GM19025 (cell line): ENCODE measurements around the gene ZNF653.
"Not testable (repeated sequence)": the region's sequence is repeated elsewhere in the genome, so short reads cannot be mapped to it uniquely, and the experiment has no call there.

Experiments used
- ATAC-seq: cut with Tn5 transposase; IDR thresholded peaks from one replicate; pipeline ENCODE4 v1.9.1; 2021; ENCODE audit warnings: mild to moderate bottlenecking, low read depth, moderate library complexity; ENCODE audit not compliant: unreplicated experiment

The ZNF653 gene

DNA sequence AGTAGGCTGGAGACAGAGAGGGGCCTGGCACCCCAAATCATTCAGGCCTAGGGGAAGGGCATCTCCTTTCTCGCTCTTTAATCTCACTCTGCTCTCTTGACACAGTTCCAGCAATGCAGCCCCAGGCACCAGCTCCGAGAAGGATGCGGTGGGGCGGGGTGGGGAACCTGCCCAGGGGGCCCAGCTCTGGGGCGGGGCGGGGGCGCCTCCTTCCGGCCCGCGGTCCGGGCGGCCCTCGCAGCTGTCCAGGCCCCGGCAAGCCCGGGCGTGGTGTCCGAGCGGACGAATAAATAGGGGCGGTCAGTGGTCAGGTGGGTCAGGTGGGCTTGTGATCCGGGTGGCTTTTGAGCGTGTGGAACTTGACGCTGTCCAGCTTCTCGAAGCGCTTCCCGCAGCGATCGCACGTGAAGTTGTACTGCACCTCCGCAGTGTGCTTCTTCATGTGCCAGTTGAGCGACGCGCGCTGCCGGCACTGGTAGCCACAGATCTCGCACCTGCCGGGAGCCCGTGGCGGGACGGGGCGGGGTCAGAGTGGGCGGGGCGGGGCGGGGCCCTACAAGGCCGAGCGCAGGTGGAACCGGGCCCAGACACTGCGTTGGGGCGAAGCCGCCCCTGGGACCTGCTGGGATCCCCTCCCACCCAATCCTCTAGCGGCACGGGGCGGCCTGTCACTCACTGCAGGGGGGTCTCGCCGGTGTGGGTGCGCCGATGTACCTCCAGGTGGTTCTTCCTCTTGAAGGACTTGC lies 22.1 kb downstream of the ZNF653 start:
- ATAC-seq: no peak

- peak; percentile 63 for ATAC-seq
Observed at GRCh38 chr19:11482384-11483050, 23.1 kb downstream of the ZNF653 start.

DNA sequence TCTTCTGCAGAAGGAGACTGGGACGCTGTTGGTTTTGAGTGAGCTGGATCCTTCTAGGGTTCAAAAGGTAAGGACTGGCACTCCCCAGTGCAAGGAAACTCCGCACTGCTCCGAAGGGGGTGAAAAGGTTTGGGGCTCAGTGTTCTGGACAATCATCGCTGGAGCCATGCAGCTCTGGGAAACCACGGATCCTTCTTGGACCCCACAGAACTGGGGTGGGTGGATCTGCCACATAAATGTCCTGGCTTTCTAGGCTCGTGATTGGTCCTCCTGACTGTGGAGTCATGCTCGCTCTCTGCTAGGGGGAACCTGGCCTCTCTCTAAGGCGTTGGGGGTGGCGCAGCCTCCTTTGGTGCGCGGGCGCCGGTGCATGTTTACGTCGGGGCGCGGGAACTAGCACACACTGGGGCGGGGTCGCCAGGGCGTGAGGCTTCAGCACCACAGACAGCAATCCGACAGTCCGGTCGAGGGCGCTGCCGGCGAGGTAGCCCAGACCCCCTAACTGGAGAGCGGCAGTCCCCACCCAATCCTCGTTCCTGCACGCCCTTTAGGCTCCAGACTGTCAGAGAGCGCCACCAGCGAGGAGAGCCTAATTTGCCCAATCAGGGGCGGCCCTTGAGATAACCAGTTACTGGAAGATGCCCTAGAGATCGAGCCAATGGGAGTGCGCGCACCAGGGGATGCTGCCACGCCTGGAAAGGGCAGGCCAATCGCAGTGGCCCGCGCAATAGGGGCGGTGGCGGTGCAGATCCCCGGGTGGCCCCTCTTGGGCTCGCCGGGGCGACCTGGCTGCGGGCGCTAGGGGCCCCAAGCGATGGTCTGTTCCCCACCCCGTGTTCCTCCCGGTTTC lies 23.9 kb downstream of the ZNF653 start:
- peak; percentile 53 for ATAC-seq

- no peak for ATAC-seq
Observed at GRCh38 chr19:11480715-11481533, 24.7 kb downstream of the ZNF653 start, which contains the start of gene ELAVL3. Gene ELAVL3 (minus strand): TSS chr19:11481046. CDS start chr19:11480608, 438 bp downstream.

- no peak for ATAC-seq
Observed at GRCh38 chr19:11479898-11480714, 25.5 kb downstream of the ZNF653 start.

GRCh38 chr19:11479090-11479897 lies 26.3 kb downstream of the ZNF653 start:
- no peak for ATAC-seq

- ATAC-seq: no peak
Observed at GRCh38 chr19:11478167-11479089, 27.2 kb downstream of the ZNF653 start.

DNA sequence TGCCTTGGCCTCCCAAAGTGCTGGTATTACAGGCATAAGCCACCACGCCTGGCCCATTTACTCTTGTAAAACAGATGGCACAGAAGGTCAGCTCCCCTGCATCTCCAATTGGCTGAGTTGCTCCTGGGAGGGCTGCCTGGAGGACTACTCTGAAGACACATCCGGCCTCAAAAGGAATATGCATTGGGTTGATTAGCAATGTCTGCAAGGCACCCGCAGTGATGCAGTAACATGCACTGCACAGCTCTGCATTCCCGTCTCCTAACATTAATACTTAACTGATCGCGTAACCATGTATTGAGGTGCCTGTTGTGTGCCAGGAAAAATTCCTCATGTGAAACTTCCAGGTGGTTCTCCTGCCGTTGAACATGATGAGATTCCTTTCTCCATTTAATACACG lies 29.8 kb downstream of the ZNF653 start:
- no peak for ATAC-seq

DNA sequence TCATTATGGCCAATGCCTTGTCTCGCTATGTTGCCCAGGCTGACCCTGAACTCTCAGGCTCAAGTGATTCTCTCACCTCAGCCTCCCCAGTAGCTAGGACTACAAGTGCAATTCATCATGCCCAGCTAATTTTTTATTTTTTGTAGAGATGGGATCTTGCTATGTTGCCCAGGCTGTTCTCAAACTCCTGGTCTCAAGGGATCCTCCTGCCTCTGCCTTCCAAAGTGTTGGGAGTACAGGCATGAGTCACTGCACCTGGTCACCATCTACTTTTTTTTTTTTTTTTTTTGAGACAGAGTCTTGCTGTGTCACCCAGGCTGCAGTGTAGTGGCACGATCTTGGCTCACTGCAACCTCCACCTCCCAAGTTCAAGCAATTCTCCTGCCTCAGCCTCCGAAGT lies 30.3 kb downstream of the ZNF653 start:
- ATAC-seq: not testable (repeated sequence)

DNA sequence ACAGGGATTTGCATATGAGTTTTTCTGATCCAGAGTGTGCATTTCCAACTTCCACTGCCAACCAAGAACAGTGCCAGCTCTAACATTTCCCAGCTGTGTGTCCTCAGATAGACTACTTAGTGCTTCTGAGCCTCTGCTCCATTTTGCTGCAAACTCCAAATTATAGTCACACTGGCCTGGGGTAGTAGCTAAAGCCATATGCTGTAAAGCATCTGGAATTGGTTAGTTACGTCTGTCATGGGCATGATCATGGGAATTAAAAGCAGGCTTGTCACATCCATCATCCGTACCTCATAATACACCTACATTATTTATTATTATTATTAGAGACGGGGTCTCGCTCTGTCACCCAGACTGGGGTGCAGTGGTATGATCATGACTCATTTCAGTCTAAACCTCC lies 31.9 kb downstream of the ZNF653 start:
- ATAC-seq: no peak

- ATAC-seq: not testable (repeated sequence)
Observed at GRCh38 chr19:11468266-11468845, 37.3 kb downstream of the ZNF653 start.

- no peak for ATAC-seq
Observed at GRCh38 chr19:11465600-11465999, 40.0 kb downstream of the ZNF653 start.

GRCh38 chr19:11464333-11465265 lies 41.0 kb downstream of the ZNF653 start:
- ATAC-seq: no peak

DNA sequence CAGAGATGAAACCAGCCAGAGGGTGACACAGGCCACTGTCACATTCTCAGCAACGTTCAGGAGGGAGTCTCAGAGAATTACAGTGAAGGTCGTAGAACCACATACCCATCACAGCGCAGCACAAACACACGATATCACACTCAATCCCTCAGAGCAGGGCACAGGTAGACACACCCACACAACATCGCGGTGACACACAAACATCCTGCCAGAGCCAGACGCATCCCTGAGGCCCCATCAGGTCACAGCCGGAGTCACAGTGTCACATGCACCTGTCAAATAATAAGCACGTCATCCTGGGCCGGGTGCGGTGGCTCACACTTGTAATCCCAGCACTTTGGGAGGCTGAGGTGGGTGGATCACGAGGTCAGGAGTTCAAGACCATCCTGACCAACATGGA lies 42.2 kb downstream of the ZNF653 start:
- no peak for ATAC-seq

GRCh38 chr19:11461453-11461852 lies 44.2 kb downstream of the ZNF653 start:
- ATAC-seq: no peak

- no peak for ATAC-seq
Observed at GRCh38 chr19:11460207-11460606, 45.4 kb downstream of the ZNF653 start.
